Right cardiac atrium (tissue), 5 donors: ENCODE measurements around the gene GLB1L3. TPM values are rescaled to one million over a fixed set of nuclear protein-coding genes. Genes with fewer than 3 reads are reported as not detected.

Experiments
- ATAC-seq, 2 donors: fragments of 200-7000 bp; cut with Tn5 transposase; one replicate each; pipeline versions ENCODE4 v1.8.0 to v1.9.1; 2020; ENCODE audit warnings: moderate library complexity in 2 of 2, mild to moderate bottlenecking in 1 of 2
- DNase-seq, 3 donors: peaks; one replicate each; pipeline ENCODE4 v3.0.0-alpha.2; 2020
- H3K27ac ChIP-seq: one replicate; pipeline ENCODE4 v1.5.1; 2013; ENCODE audit warnings: mild to moderate bottlenecking, low read length, control low read depth, moderate library complexity
- H3K27me3 ChIP-seq: one replicate; pipeline ENCODE4 v1.6.1; 2013; ENCODE audit not compliant: control insufficient read depth, insufficient read depth
- H3K4me1 ChIP-seq: one replicate; pipeline ENCODE4 v1.6.1; 2013; ENCODE audit warnings: low read length; ENCODE audit not compliant: control insufficient read depth, insufficient read depth
- H3K4me3 ChIP-seq: one replicate; pipeline ENCODE4 v1.5.1; 2013; ENCODE audit warnings: low read length, control low read depth
- H3K9me3 ChIP-seq: one replicate; pipeline ENCODE4 v1.6.1; 2013; ENCODE audit warnings: low read length; ENCODE audit not compliant: control insufficient read depth
- WGBS: extraction: QIAGEN DNeasy Blood & Tissue Kit; methylation state at CpG from one replicate; pipeline ENCODE4 v1.1.7; 2013; 5-methylcytosine and 5-hydroxymethylcytosine counted together
- intact Hi-C, 4 donors: fragments of 100-400 bp; cut with DNase I; formaldehyde crosslinking; loops; one replicate each; pipeline versions ENCODE4 v1.11.0 to v1.14.0; 2022 to 2023
- polyA plus RNA-seq: library from polyadenylated mRNA; stranded (reverse); fragments of 200-250 nt; gene quantifications from one replicate; pipeline ENCODE4 v1.2.3, GENCODE V29; 2013
- total RNA-seq, 4 donors: library from RNA; stranded (reverse); fragmentation: NEBNext Ultra II Directional; extraction: Animal tissue kit (Norgen Biotek cat#: 25700); gene quantifications; one replicate each; pipeline ENCODE4 v1.2.1, GENCODE V29; 2021
- donor health status: healthy with polysubstance abuse.
- donor health status: DM: no; HTN: yes; CAD: no.
- donor health status: DM: no; HTN: no; CAD: no.
- donor health status: DM: no; HTN: yes; CAD: no; lungs with severe emphysema.
- donor health status: DM: yes; HTN: yes; CAD: no.

The GLB1L3 gene
- total and polyA plus RNA-seq, 5 donors = not detected

GRCh38 chr11:134289789-134290188 is 13.6 kb downstream of the GLB1L3 start:
- Histone ChIP-seq H3K4me1 (no peaks in the 10 kb centered on the region), H3K27ac (no peak overlapping the region), H3K4me3 (no peak overlapping the region), H3K9me3 (no peaks in the 10 kb centered on the region), H3K27me3 (no peaks in the 10 kb centered on the region)
- intact Hi-C loops = no loop called here
- 42% methylated on average over 12 of the region's 12 CpGs for WGBS
- peak; percentile 45 to 69 for ATAC-seq
- DNase-seq = peak in 2 of 3 donors; percentile 69 to 80

GRCh38 chr11:134290646-134291045 is 14.5 kb downstream of the GLB1L3 start:
- Histone ChIP-seq H3K27me3 (no peaks in the 10 kb centered on the region), H3K4me3 (no peak overlapping the region), H3K9me3 (no peaks in the 10 kb centered on the region), H3K27ac (no peak overlapping the region), H3K4me1 (no peaks in the 10 kb centered on the region)
- WGBS = 80% methylated on average over 7 of the region's 7 CpGs
- ATAC-seq = no peak
- DNase-seq = no peak
- intact Hi-C loops = no loop called here

- 74% methylated on average over 6 of the region's 6 CpGs for WGBS
- no peaks in the 10 kb centered on the region for H3K9me3 ChIP-seq
- H3K27me3 ChIP-seq = no peaks in the 10 kb centered on the region
- no peaks in the 10 kb centered on the region for H3K4me1 ChIP-seq
- no peak overlapping the region for H3K27ac ChIP-seq
- DNase-seq = no peak
- intact Hi-C loops = no loop called here
- no peak for ATAC-seq
- H3K4me3 ChIP-seq = no peak overlapping the region
Measured at GRCh38 chr11:134291196-134291595, 15.0 kb downstream of the GLB1L3 start.

GRCh38 chr11:134292661-134293060 is 16.5 kb downstream of the GLB1L3 start:
- Histone ChIP-seq H3K9me3 (no peaks in the 10 kb centered on the region), H3K4me3 (no peak overlapping the region), H3K27me3 (no peaks in the 10 kb centered on the region), H3K27ac (no peak overlapping the region), H3K4me1 (no peaks in the 10 kb centered on the region)
- 71% methylated on average over 15 of the region's 15 CpGs for WGBS
- intact Hi-C loops = no loop called here
- DNase-seq (no peak), ATAC-seq (no peak)

- Histone ChIP-seq H3K9me3 (no peaks in the 10 kb centered on the region), H3K4me3 (no peak overlapping the region), H3K27ac (no peak overlapping the region), H3K4me1 (no peaks in the 10 kb centered on the region), H3K27me3 (no peaks in the 10 kb centered on the region)
- DNase-seq (no peak), ATAC-seq (no peak)
- intact Hi-C loops = no loop called here
- 77% methylated on average over 20 of the region's 20 CpGs for WGBS
Measured at GRCh38 chr11:134293119-134294113, 17.2 kb downstream of the GLB1L3 start.

- H3K27ac ChIP-seq = no peak overlapping the region
- no peaks in the 10 kb centered on the region for H3K27me3 ChIP-seq
- WGBS = 68% methylated on average over 9 of the region's 9 CpGs
- no peaks in the 10 kb centered on the region for H3K9me3 ChIP-seq
- ATAC-seq (no peak), DNase-seq (no peak)
- intact Hi-C loops = no loop called here
- H3K4me1 ChIP-seq = no peaks in the 10 kb centered on the region
- H3K4me3 ChIP-seq = no peak overlapping the region
Measured at GRCh38 chr11:134294664-134295063, 18.5 kb downstream of the GLB1L3 start.

- intact Hi-C loops = no loop called here
- no peaks in the 10 kb centered on the region for H3K27me3 ChIP-seq
- no peak overlapping the region for H3K4me3 ChIP-seq
- no peak for ATAC-seq
- H3K9me3 ChIP-seq = peaks cover 1% of the 10 kb centered on the region
- 87% methylated on average over 12 of the region's 12 CpGs for WGBS
- DNase-seq = no peak
- H3K27ac ChIP-seq = no peak overlapping the region
- H3K4me1 ChIP-seq = no peaks in the 10 kb centered on the region
Measured at GRCh38 chr11:134312223-134312622, 36.0 kb downstream of the GLB1L3 start.

- no peak overlapping the region for H3K4me3 ChIP-seq
- no peak overlapping the region for H3K27ac ChIP-seq
- H3K27me3 ChIP-seq = no peaks in the 10 kb centered on the region
- H3K9me3 ChIP-seq = peaks cover 1% of the 10 kb centered on the region
- 70% methylated on average over 5 of the region's 5 CpGs for WGBS
- DNase-seq (no peak), ATAC-seq (no peak)
- intact Hi-C loops = no loop called here
- no peaks in the 10 kb centered on the region for H3K4me1 ChIP-seq
Measured at GRCh38 chr11:134312807-134313206, 36.6 kb downstream of the GLB1L3 start.

- intact Hi-C loops = no loop called here
- no peak for ATAC-seq
- H3K4me1 ChIP-seq = no peaks in the 10 kb centered on the region
- H3K9me3 ChIP-seq = peaks cover 1% of the 10 kb centered on the region
- no peak overlapping the region for H3K4me3 ChIP-seq
- 85% methylated on average over 10 of the region's 10 CpGs for WGBS
- H3K27ac ChIP-seq = no peak overlapping the region
- H3K27me3 ChIP-seq = no peaks in the 10 kb centered on the region
- DNase-seq = no peak
Measured at GRCh38 chr11:134313379-134313778, 37.2 kb downstream of the GLB1L3 start.

GRCh38 chr11:134313821-134314607 is 37.8 kb downstream of the GLB1L3 start:
- Histone ChIP-seq H3K4me3 (no peak overlapping the region), H3K27me3 (no peaks in the 10 kb centered on the region), H3K9me3 (peaks cover 1% of the 10 kb centered on the region), H3K27ac (no peak overlapping the region), H3K4me1 (no peaks in the 10 kb centered on the region)
- no peak for DNase-seq
- WGBS = 75% methylated on average over 9 of the region's 9 CpGs
- intact Hi-C loops = no loop called here
- no peak for ATAC-seq

GRCh38 chr11:134317103-134317502 is 40.9 kb downstream of the GLB1L3 start:
- peaks cover 1% of the 10 kb centered on the region for H3K9me3 ChIP-seq
- intact Hi-C loops = no loop called here
- no peak overlapping the region for H3K27ac ChIP-seq
- no peaks in the 10 kb centered on the region for H3K27me3 ChIP-seq
- ATAC-seq (no peak), DNase-seq (no peak)
- H3K4me1 ChIP-seq = no peaks in the 10 kb centered on the region
- WGBS = 94% methylated on average over 3 of the region's 3 CpGs
- H3K4me3 ChIP-seq = no peak overlapping the region
